Adrenal gland (tissue), 12 donors: Measurements from ENCODE around the gene NAA40. TPM values are rescaled to one million over a fixed set of nuclear protein-coding genes. Genes with fewer than 3 reads are reported as not detected.

Experiments
- DNase-seq, 7 donors: peaks; one replicate each; pipeline ENCODE4 v3.0.0-alpha.2; 2019 to 2020
- H3K27ac ChIP-seq, 5 donors: fragments of 200-600 bp; sonication (generic) in 4 of 5; 1 replicate in 3 of 5; 2 replicates in 2 of 5; pipeline versions ENCODE4 v1.5.1 to v1.8.0; 2016 to 2020; ENCODE audit warnings: mild to moderate bottlenecking in 1 of 5
- H3K27me3 ChIP-seq: fragments of 200-600 bp; 2 replicates; pipeline ENCODE4 v1.8.0; 2021
- H3K36me3 ChIP-seq, 2 donors: fragments of 200-600 bp; replicated peaks in 1 of 2; 1 replicate in 1 of 2; 2 replicates in 1 of 2; pipeline versions ENCODE4 v1.5.1 to v1.8.0; 2018 to 2022
- H3K4me1 ChIP-seq, 2 donors: fragments of 200-600 bp; replicated peaks in 1 of 2; 1 replicate in 1 of 2; 2 replicates in 1 of 2; pipeline versions ENCODE4 v1.5.1 to v1.8.0; 2018 to 2021
- H3K4me3 ChIP-seq, 4 donors: fragments of 200-600 bp; sonication (generic) in 3 of 4; one replicate each; pipeline ENCODE4 v1.5.1; 2016 to 2018
- H3K9me3 ChIP-seq, 3 donors: fragments of 200-600 bp; sonication (generic) in 1 of 3; replicated peaks in 1 of 3; 1 replicate in 2 of 3; 2 replicates in 1 of 3; pipeline versions ENCODE4 v1.5.1 to v1.8.0; 2016 to 2021
- POLR2A ChIP-seq, 2 donors: fragments of 450-650 bp; IDR thresholded peaks; one replicate each; pipeline ENCODE4 v1.6.1; 2017; ENCODE audit warnings: antibody characterized with exemption in 2 of 2, mild to moderate bottlenecking in 2 of 2, moderate library complexity in 1 of 2
- WGBS, 4 donors: extraction: QIAGEN DNeasy Blood & Tissue Kit in 2 of 4; methylation state at CpG; one replicate each; pipeline versions ENCODE4 v1.1.5 to v1.1.7; 2013 to 2017; 5-methylcytosine and 5-hydroxymethylcytosine counted together
- intact Hi-C, 2 donors: fragments of 100-400 bp; cut with DNase I; formaldehyde crosslinking; loops; one replicate each; pipeline versions ENCODE4 v1.14.1 to v1.15.0; 2022 to 2023
- polyA plus RNA-seq, 3 donors: library from polyadenylated mRNA; stranded (reverse); fragments of 200-250 nt in 2 of 3; fragments of 350-450 nt in 1 of 3; fragmentation: Illumina TruSeq in 1 of 3; extraction: RNeasy Lipid Tissue Mini Kit (QIAGEN cat#74804) in 1 of 3; gene quantifications; one replicate each; pipeline ENCODE4 v1.2.3, GENCODE V29; 2013 to 2014
- total RNA-seq, 9 donors: library from RNA; depleted of rRNA in 4 of 9; stranded (reverse); fragments of >200 nt in 4 of 9; fragments of 120-200 nt in 1 of 9; fragmentation: NEBNext Ultra II Directional in 1 of 9; extraction: Animal tissue kit (Norgen Biotek cat#: 25700) in 1 of 9; gene quantifications; one replicate each; pipeline versions ENCODE4 v1.1.0 to v1.2.4, GENCODE V29; 2013 to 2023
- TF ChIP-seq, protein P1 (sequence below), 6 experiments: fragments of 450-650 bp in 4 of 6; fragments of 200-600 bp in 2 of 6; sonication (generic) in 1 of 6; IDR thresholded peaks; 1 replicate in 5 of 6; 2 replicates in 1 of 6; pipeline versions ENCODE4 v1.5.1 to v1.8.0; 2016 to 2021; ENCODE audit warnings: antibody characterized with exemption in 6 of 6, mild to moderate bottlenecking in 2 of 6, moderate library complexity in 1 of 6
- donor health status: healthy with polysubstance abuse.
- donor health status: Bipolar disorder and iron deficiency.
- donor health status: DM: yes; HTN: yes; CAD: no.
- donor health status: DM: no; HTN: no; CAD: no.
- donor health status: DM: no; HTN: no; CAD: no.
- donor health status: DM: yes; HTN: yes; CAD: no.

Gene NAA40
- total and polyA plus RNA-seq, 12 donors = 11.6 to 61.3 (median 20.0) TPM

DNA sequence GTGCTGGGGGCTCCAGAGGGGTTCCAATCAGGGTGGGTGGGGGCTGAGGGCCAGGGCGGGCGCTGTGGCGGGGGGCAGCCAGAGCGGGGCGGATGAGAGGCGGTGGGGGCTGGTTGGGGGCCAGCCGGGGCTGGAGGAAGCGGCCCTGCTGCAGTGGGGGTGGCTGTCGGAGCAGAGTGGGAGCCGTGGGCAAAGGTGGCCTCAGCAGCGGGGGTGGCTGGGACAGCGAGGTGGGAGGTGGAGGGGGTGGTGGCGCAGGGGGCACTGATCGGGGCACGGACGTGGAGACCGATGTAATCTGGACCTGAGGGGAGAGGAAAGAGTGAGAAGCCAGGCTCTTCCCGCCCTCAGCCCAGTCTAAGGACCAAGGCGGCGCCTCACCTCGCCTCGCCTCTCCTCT is 26.9 kb upstream of the NAA40 start:
- TF ChIP-seq, protein P1, sequence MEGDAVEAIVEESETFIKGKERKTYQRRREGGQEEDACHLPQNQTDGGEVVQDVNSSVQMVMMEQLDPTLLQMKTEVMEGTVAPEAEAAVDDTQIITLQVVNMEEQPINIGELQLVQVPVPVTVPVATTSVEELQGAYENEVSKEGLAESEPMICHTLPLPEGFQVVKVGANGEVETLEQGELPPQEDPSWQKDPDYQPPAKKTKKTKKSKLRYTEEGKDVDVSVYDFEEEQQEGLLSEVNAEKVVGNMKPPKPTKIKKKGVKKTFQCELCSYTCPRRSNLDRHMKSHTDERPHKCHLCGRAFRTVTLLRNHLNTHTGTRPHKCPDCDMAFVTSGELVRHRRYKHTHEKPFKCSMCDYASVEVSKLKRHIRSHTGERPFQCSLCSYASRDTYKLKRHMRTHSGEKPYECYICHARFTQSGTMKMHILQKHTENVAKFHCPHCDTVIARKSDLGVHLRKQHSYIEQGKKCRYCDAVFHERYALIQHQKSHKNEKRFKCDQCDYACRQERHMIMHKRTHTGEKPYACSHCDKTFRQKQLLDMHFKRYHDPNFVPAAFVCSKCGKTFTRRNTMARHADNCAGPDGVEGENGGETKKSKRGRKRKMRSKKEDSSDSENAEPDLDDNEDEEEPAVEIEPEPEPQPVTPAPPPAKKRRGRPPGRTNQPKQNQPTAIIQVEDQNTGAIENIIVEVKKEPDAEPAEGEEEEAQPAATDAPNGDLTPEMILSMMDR (IDR thresholded peaks at IDR 0.05) = no peak
- no peak for TF ChIP-seq POLR2A (IDR thresholded peaks at IDR 0.05)
- H3K4me3 ChIP-seq = no peak overlapping the region
- no peak for DNase-seq
- WGBS, 4 donors = 87 to 98% (median 93%) methylated on average over 8 to 22 of the region's 22 CpGs
- H3K27me3 ChIP-seq = no peaks in the 10 kb centered on the region
- H3K27ac ChIP-seq = no peak overlapping the region
- intact Hi-C loops = no loop called here
- H3K36me3 ChIP-seq = peaks cover 0 to 22% of the 10 kb centered on the region in 2 donors
- peaks cover 6 to 23% of the 10 kb centered on the region in 2 donors for H3K4me1 ChIP-seq
- no peaks in the 10 kb centered on the region for H3K9me3 ChIP-seq

DNA sequence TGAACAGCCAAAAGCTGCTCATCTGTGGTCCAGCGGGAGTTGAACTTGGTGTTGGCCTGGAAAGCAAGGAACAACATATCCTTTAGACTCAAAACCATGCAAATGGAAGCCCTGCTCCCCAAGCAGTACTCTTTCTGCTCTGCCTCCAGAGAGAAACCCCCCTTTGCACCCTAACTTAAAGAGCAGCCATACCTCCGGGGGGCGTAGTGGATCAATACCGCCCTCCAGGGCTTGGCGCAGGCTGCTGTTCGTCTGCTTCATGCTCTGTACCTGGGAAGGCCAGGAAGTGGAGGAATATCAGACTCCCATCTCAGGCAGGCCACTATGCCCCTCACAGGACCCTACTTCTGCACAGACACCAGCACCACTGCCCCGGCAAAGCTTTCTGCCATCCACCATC is 26.1 kb upstream of the NAA40 start:
- H3K27me3 ChIP-seq = no peaks in the 10 kb centered on the region
- no peak overlapping the region for H3K27ac ChIP-seq
- DNase-seq = no peak
- intact Hi-C loops = no loop called here
- H3K9me3 ChIP-seq = no peaks in the 10 kb centered on the region
- 86 to 97% (median 91%) methylated on average over 6 to 7 of the region's 7 CpGs for WGBS, 4 donors
- peaks cover 13 to 30% of the 10 kb centered on the region in 2 donors for H3K4me1 ChIP-seq
- TF ChIP-seq POLR2A (IDR thresholded peaks at IDR 0.05) = no peak
- TF ChIP-seq, protein P1 (IDR thresholded peaks at IDR 0.05) = no peak
- peaks cover 0 to 17% of the 10 kb centered on the region in 2 donors for H3K36me3 ChIP-seq
- no peak overlapping the region for H3K4me3 ChIP-seq

DNA sequence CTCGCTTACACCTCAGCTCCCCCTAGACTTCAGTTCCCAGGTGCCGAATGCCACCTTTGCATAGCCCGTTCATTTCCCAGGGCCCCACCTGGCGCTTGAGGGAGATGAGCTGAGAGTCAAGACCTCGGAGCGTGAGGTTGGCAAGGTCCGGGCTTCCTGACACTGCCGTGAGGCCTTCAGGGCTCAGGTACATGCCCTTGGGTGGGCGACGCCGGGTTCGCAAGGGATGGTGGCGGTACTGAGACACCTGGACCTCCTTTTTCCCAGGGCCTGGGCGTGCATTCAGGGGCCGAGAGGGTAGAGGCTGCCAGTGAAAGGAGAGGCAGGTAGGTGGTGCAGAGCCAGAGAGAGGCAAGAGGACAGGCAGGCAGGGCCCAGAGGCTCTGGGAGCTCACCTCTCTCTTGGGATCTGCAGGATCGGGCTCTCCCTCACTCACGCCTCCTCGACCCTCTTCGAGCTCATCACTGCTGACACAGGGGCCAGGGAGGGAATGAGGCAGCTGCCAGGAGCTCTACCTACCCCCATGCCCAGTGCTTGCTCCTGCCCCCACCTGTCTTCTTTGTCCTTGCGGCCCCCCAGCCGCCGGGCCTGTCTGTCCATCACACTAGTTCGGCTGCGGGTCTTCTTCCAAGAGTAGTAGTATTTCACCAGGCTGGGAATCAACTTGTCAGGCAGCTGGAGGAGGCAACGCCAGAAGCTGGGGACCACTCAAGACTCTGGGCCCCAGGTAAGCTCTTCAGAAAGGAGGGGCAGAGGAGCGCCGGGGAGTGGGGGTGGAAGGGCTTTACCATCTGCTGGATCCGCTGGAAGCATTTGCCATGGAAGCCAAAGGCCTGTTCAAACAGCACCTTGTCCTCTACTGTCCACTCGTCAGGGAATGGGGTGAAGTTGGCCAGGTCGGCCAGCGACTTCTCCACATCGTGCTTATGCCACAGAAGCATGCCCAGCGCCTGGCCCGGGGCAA is 24.7 kb upstream of the NAA40 start:
- Histone ChIP-seq H3K4me3 (no peak overlapping the region), H3K27ac (no peak overlapping the region), H3K4me1 (peaks cover 20 to 45% of the 10 kb centered on the region in 2 donors), H3K36me3 (peaks cover 0 to 3% of the 10 kb centered on the region in 2 donors), H3K27me3 (no peaks in the 10 kb centered on the region), H3K9me3 (no peaks in the 10 kb centered on the region)
- intact Hi-C loops = no loop called here
- TF ChIP-seq, protein P1 (IDR thresholded peaks at IDR 0.05) = no peak
- no peak for TF ChIP-seq POLR2A (IDR thresholded peaks at IDR 0.05)
- WGBS, 4 donors = 89 to 92% (median 91%) methylated on average over 23 to 34 of the region's 34 CpGs
- DNase-seq = no peak

DNA sequence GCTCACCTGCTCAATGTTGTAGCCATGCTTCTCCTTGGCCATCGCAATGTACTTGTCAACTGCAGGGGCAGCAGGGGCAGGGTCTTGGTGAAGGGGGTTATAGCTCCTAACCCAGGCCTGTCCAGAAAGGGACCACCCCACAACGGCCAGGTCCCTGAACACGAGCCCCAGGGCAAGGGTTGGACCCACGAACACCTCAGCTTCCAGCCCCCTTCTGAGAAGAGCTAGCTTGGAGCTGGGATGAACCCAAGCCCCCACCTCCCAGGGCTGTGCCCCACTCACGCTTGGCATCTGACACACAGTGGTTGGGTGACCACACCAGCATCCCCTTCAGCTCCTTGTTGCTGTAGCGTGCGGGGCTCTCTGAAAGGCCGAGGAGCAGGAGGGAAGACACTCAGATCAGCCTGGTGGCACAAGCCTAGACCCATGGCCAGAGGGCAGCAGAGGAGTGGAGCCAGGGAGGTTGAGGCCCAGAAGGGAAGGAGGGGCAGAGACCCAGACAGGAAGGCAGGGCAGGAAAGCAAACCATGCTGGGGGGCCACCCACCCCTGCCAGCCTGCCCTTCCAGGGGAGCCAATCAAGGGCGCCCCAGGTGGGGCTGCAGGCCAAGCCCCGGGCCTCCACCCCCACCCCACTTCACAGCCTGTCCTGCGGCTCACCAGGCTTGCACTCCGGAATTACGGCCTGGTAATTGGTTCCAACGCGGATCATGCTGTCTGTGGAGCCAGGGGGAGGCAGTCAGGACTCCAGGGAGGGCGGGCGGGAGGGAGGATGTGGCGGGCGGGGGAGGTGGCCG is 23.7 kb upstream of the NAA40 start:
- Histone ChIP-seq H3K4me3 (no peak overlapping the region), H3K27me3 (no peaks in the 10 kb centered on the region), H3K27ac (no peak overlapping the region), H3K4me1 (peaks cover 20 to 46% of the 10 kb centered on the region in 2 donors), H3K9me3 (no peaks in the 10 kb centered on the region), H3K36me3 (no peaks in the 10 kb centered on the region)
- DNase-seq = no peak
- no peak for TF ChIP-seq POLR2A (IDR thresholded peaks at IDR 0.05)
- TF ChIP-seq, protein P1 (IDR thresholded peaks at IDR 0.05) = no peak
- intact Hi-C loops = no loop called here
- 67 to 78% (median 73%) methylated on average over 13 to 20 of the region's 20 CpGs for WGBS, 4 donors
